NCI-H1092 treated with DMSO at 0.1 percent for 48 hours (cell line): ENCODE results near the gene PCNX3.
A peak's percentile ranks its signal among the peaks of the same experiment; 100 is the strongest.

Source experiments
- DNase-seq: peaks from one replicate; lab custom pipeline; 2025; lab: John Stamatoyannopoulos, UW

Gene PCNX3

GRCh38 chr11:65615229-65615949 lies at the start of gene PCNX3:
Gene PCNX3 (plus strand): TSS chr11:65615776. CDS start chr11:65616312, 536 bp downstream.
- DNase-seq = peak; percentile 100

- DNase-seq = no peak
These were observed 46.2 kb upstream of the PCNX3 start for GRCh38 chr11:65569164-65569972.

- DNase-seq = peak; percentile 98
These were observed 45.3 kb upstream of the PCNX3 start, which contains the start of gene ZNRD2 for GRCh38 chr11:65569973-65570918. Gene ZNRD2 (plus strand): TSS chr11:65570477. CDS start chr11:65570492, 15 bp downstream.

- no peak for DNase-seq
These were observed 44.2 kb upstream of the PCNX3 start for GRCh38 chr11:65571420-65571819.

- DNase-seq = peak; percentile 55
These were observed 43.6 kb upstream of the PCNX3 start for GRCh38 chr11:65571940-65572339.

GRCh38 chr11:65572356-65573051 lies 43.1 kb upstream of the PCNX3 start, which contains the start of gene FAM89B:
Gene FAM89B (plus strand): TSS chr11:65572538. CDS start chr11:65572670, 132 bp downstream.
- DNase-seq = peak; percentile 78

- DNase-seq = no peak
These were observed 42.0 kb upstream of the PCNX3 start for GRCh38 chr11:65573391-65574079.

- DNase-seq = peak; percentile 62
These were observed 41.3 kb upstream of the PCNX3 start for GRCh38 chr11:65574109-65574810.

- no peak for DNase-seq
These were observed 40.6 kb upstream of the PCNX3 start for GRCh38 chr11:65574811-65575567.

- DNase-seq = no peak
These were observed 39.9 kb upstream of the PCNX3 start, which contains the start of gene EHBP1L1 for GRCh38 chr11:65575568-65576231. Gene EHBP1L1 (plus strand): TSS chr11:65576053. CDS start chr11:65576303, 250 bp downstream.

GRCh38 chr11:65576232-65576866 lies 39.2 kb upstream of the PCNX3 start:
- no peak for DNase-seq

- DNase-seq = no peak
These were observed 38.5 kb upstream of the PCNX3 start for GRCh38 chr11:65576867-65577755.

- no peak for DNase-seq
These were observed 37.8 kb upstream of the PCNX3 start for GRCh38 chr11:65577756-65578109.

- DNase-seq = no peak
These were observed 37.4 kb upstream of the PCNX3 start for GRCh38 chr11:65578134-65578533.

- DNase-seq = no peak
These were observed 36.9 kb upstream of the PCNX3 start for GRCh38 chr11:65578667-65579066.

GRCh38 chr11:65579291-65579690 lies 36.3 kb upstream of the PCNX3 start:
- no peak for DNase-seq

GRCh38 chr11:65580031-65580692 lies 35.4 kb upstream of the PCNX3 start:
- no peak for DNase-seq
